PFSK-1 (cell line): ENCODE results near the gene SELENOF.

Source experiments
- FOXP2 ChIP-seq: optimal IDR thresholded peaks from 2 replicates; pipeline ENCODE3; 2011; ENCODE audit warnings: borderline replicate concordance, control low read depth, inconsistent platforms; ENCODE audit not compliant: insufficient read depth; ENCODE audit errors: extremely low read length, extremely low read depth
- POLR2AphosphoS5 ChIP-seq: IDR thresholded peaks from 2 replicates; pipeline ENCODE4 v1.6.1; 2012; ENCODE audit warnings: low read depth, mild to moderate bottlenecking, control low read depth, low read length, moderate library complexity
- REST ChIP-seq, 2 experiments: IDR thresholded peaks; 2 replicates each; pipeline versions ENCODE4 v1.6.1 to v1.8.0; 2011 to 2012; ENCODE audit warnings: low read depth in 2 of 2, low read length in 2 of 2, control low read depth in 1 of 2, inconsistent platforms in 1 of 2, mild to moderate bottlenecking in 1 of 2, moderate library complexity in 1 of 2; ENCODE audit not compliant: insufficient read depth in 1 of 2
- SIN3A ChIP-seq: IDR thresholded peaks from 2 replicates; pipeline ENCODE4 v1.6.1; 2012; ENCODE audit warnings: mild to moderate bottlenecking, low read length, moderate library complexity, borderline replicate concordance; ENCODE audit not compliant: insufficient read depth
- TAF1 ChIP-seq: IDR thresholded peaks from 2 replicates; pipeline ENCODE4 v1.6.1; 2012; ENCODE audit warnings: low read length, control low read depth, borderline replicate concordance; ENCODE audit not compliant: insufficient read depth

Gene SELENOF

DNA sequence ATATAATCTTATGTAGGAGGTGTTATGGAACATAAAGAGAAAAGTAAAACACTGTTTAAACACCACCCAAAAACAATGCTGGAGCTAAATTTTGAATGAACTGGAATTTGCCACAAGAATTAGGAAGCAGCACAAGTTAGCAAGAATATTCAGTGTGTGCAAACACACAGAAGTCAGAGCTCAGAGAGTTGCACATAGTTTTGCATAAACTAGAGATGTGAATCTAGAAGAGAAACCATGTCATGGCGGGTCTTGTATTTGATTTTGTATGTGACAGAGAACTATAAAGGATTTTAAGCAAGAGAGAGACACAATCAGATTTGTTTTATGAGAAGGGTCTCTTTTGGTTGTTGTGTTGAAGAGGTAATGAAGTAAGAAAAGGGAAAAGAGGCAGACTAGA, 38.2 kb downstream of the SELENOF start:
- TF ChIP-seq TAF1 (no peak), SIN3A (no peak), FOXP2 (no peak), REST (IDR thresholded peaks at IDR 0.05; ENCODE audit: insufficient read depth in 1 of 2, low read depth in 2 of 2, low read length in 2 of 2) (no peak), POLR2AphosphoS5 (no peak)

DNA sequence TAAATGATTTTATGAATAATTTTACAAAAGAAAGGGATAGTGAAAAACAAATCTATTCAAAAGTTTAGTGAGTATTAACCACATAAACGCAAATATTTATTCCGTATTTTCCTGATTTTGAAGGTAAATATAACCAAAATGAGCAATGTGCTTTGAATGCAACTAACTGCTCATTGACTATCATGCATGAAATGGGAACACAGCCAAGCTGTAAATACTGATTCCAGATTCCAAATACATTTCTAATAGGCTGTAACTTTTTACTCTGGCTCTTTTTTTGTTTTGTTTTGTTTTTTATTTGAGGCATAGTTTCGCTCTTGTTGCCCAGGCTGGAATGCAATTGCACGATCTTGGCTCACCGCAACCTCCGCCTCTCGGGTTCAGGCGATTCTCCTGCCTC, 41.8 kb downstream of the SELENOF start:
- TF ChIP-seq REST (IDR thresholded peaks at IDR 0.05; ENCODE audit: insufficient read depth in 1 of 2, low read depth in 2 of 2, low read length in 2 of 2) (no peak), SIN3A (no peak), FOXP2 (no peak), TAF1 (no peak), POLR2AphosphoS5 (no peak)

GRCh38 chr1:86871001-86871400, 42.9 kb downstream of the SELENOF start:
- TF ChIP-seq POLR2AphosphoS5 (no peak), TAF1 (no peak), REST (IDR thresholded peaks at IDR 0.05; ENCODE audit: insufficient read depth in 1 of 2, low read depth in 2 of 2, low read length in 2 of 2) (no peak), FOXP2 (no peak), SIN3A (no peak)

GRCh38 chr1:86868477-86868876, 45.4 kb downstream of the SELENOF start:
- TF ChIP-seq REST (IDR thresholded peaks at IDR 0.05; ENCODE audit: insufficient read depth in 1 of 2, low read depth in 2 of 2, low read length in 2 of 2) (no peak), SIN3A (no peak), POLR2AphosphoS5 (no peak), FOXP2 (no peak), TAF1 (no peak)

- TF ChIP-seq FOXP2 (no peak), POLR2AphosphoS5 (no peak), TAF1 (no peak), REST (IDR thresholded peaks at IDR 0.05; ENCODE audit: insufficient read depth in 1 of 2, low read depth in 2 of 2, low read length in 2 of 2) (no peak), SIN3A (no peak)
Measured at GRCh38 chr1:86866665-86867064, 47.3 kb downstream of the SELENOF start.
